IPS DF 4.7 (cell line): ENCODE results near the gene RGS9BP.
"Not testable (repeated sequence)": the region's sequence is repeated elsewhere in the genome, so short reads cannot be mapped to it uniquely, and the experiment has no call there.

Experiments
- DNase-seq: peaks from one replicate; pipeline ENCODE4 v3.0.0-alpha.2; 2013; ENCODE audit warnings: low spot score; ENCODE audit errors: extremely low read depth

Gene RGS9BP

GRCh38 chr19:32694851-32695250 is 19.2 kb downstream of the RGS9BP start:
- not testable (repeated sequence) for DNase-seq

- not testable (repeated sequence) for DNase-seq
Observed at GRCh38 chr19:32695506-32695905, 19.9 kb downstream of the RGS9BP start.

- DNase-seq, result not testable (repeated sequence)
Observed at GRCh38 chr19:32696771-32697170, 21.1 kb downstream of the RGS9BP start.

- DNase-seq, result not testable (repeated sequence)
Observed at GRCh38 chr19:32700129-32700528, 24.5 kb downstream of the RGS9BP start.

- DNase-seq, result no peak
Observed at GRCh38 chr19:32702010-32702409, 26.4 kb downstream of the RGS9BP start.

GRCh38 chr19:32704006-32704405 is 28.4 kb downstream of the RGS9BP start:
- not testable (repeated sequence) for DNase-seq

- no peak for DNase-seq
Observed at GRCh38 chr19:32708457-32708856, 32.8 kb downstream of the RGS9BP start.

- no peak for DNase-seq
Observed at GRCh38 chr19:32709032-32709431, 33.4 kb downstream of the RGS9BP start.

GRCh38 chr19:32711747-32712146 is 36.1 kb downstream of the RGS9BP start:
- no peak for DNase-seq

- not testable (repeated sequence) for DNase-seq
Observed at GRCh38 chr19:32716203-32716602, 40.6 kb downstream of the RGS9BP start.

- DNase-seq, result no peak
Observed at GRCh38 chr19:32717496-32717895, 41.8 kb downstream of the RGS9BP start.

GRCh38 chr19:32718286-32718685 is 42.6 kb downstream of the RGS9BP start:
- DNase-seq, result no peak

GRCh38 chr19:32719611-32720059 is 44.0 kb downstream of the RGS9BP start, which contains the start of gene TDRD12:
Gene TDRD12 (plus strand): TSS chr19:32719767. CDS start chr19:32720073, 306 bp downstream.
- no peak for DNase-seq

GRCh38 chr19:32720216-32720935 is 44.7 kb downstream of the RGS9BP start:
- DNase-seq, result no peak

- no peak for DNase-seq
Observed at GRCh38 chr19:32720936-32721250, 45.2 kb downstream of the RGS9BP start.
